ENCODE results near the gene PCDHB15. TPM values are rescaled to one million over a fixed set of nuclear protein-coding genes. Genes with fewer than 3 reads are reported as not detected.

The PCDHB15 gene
- polyA plus RNA-seq, 1 of the 3 experiments (the other 2 are of a cell fraction) = 0.99 TPM

DNA sequence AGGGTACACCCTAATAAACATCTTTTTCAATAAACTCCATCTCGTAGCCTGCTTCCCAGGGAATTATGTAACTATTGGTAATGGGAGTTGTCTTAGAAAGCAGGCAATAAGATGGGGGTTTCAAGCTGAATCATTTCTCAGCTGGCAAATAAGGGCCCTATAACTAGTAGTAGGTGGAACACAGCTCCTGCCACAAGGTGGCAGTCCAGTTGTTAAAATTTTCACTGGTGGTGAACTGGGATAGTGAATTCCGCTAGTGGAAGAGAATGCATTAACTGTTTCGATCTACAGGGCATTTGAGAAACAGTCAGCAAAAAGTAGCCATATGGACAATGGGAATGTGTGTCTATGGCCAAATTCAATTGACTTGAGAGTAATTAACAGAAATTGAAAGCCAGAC is 27.7 kb downstream of the PCDHB15 start (continued):
- TF ChIP-seq TAF1 (IDR thresholded peaks at IDR 0.05; ENCODE audit: borderline replicate concordance, low read depth, low read length) = no peak
- TF ChIP-seq, protein P1, sequence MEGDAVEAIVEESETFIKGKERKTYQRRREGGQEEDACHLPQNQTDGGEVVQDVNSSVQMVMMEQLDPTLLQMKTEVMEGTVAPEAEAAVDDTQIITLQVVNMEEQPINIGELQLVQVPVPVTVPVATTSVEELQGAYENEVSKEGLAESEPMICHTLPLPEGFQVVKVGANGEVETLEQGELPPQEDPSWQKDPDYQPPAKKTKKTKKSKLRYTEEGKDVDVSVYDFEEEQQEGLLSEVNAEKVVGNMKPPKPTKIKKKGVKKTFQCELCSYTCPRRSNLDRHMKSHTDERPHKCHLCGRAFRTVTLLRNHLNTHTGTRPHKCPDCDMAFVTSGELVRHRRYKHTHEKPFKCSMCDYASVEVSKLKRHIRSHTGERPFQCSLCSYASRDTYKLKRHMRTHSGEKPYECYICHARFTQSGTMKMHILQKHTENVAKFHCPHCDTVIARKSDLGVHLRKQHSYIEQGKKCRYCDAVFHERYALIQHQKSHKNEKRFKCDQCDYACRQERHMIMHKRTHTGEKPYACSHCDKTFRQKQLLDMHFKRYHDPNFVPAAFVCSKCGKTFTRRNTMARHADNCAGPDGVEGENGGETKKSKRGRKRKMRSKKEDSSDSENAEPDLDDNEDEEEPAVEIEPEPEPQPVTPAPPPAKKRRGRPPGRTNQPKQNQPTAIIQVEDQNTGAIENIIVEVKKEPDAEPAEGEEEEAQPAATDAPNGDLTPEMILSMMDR (IDR thresholded peaks at IDR 0.05) = no peak
- TF ChIP-seq, protein P2, sequence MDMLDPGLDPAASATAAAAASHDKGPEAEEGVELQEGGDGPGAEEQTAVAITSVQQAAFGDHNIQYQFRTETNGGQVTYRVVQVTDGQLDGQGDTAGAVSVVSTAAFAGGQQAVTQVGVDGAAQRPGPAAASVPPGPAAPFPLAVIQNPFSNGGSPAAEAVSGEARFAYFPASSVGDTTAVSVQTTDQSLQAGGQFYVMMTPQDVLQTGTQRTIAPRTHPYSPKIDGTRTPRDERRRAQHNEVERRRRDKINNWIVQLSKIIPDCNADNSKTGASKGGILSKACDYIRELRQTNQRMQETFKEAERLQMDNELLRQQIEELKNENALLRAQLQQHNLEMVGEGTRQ (IDR thresholded peaks at IDR 0.05; ENCODE audit: borderline replicate concordance, low read depth, low read length) = no peak
- no peak for TF ChIP-seq GABPA (IDR thresholded peaks at IDR 0.05; ENCODE audit: low read depth)
- no peak for TF ChIP-seq SIN3A (IDR thresholded peaks at IDR 0.05; ENCODE audit: borderline replicate concordance, low read depth, low read length)

GRCh38 chr5:141298376-141298775 is 53.2 kb downstream of the PCDHB15 start:
- Histone ChIP-seq H3K4me1 (ENCODE audit: control insufficient read depth in 1 of 2, insufficient read depth in 2 of 2, low read depth in 1 of 2, low read length in 1 of 2) (no peaks in the 10 kb centered on the region), H3K36me3 (replicated peaks in 1 of 2; ENCODE audit: control insufficient read depth in 1 of 2, insufficient read depth in 2 of 2, low read length in 1 of 2) (peaks cover 0 to 4% of the 10 kb centered on the region in 2 experiments), H3K9ac (no peak overlapping the region), H3K79me2 (ENCODE audit: insufficient read depth) (peaks cover 10% of the 10 kb centered on the region; the same call in 1 of the 2 replicates), H3K27ac (ENCODE audit: low read depth in 2 of 2, low read length in 1 of 2) (no peak overlapping the region), H3K9me3 (no peaks in the 10 kb centered on the region; the same call in 1 of the 2 replicates), H3K4me2 (no peak overlapping the region), H2AFZ (ENCODE audit: low read depth) (no peak overlapping the region), H3K9me2 (no peaks in the 10 kb centered on the region), H3K27me3 (ENCODE audit: insufficient read depth) (no peaks in the 10 kb centered on the region), H3F3A (replicated peaks; ENCODE audit: insufficient read depth) (no peaks in the 10 kb centered on the region), H3K4me3 (ENCODE audit: low read depth in 2 of 2, low read length in 1 of 2) (no peak overlapping the region), H4K20me1 (ENCODE audit: insufficient read depth) (no peaks in the 10 kb centered on the region)
- no peak for DNase-seq
- TF ChIP-seq, protein P3, sequence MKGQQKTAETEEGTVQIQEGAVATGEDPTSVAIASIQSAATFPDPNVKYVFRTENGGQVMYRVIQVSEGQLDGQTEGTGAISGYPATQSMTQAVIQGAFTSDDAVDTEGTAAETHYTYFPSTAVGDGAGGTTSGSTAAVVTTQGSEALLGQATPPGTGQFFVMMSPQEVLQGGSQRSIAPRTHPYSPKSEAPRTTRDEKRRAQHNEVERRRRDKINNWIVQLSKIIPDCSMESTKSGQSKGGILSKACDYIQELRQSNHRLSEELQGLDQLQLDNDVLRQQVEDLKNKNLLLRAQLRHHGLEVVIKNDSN (IDR thresholded peaks at IDR 0.05; ENCODE audit: borderline replicate concordance, low read depth) = no peak
- TF ChIP-seq EP300 (IDR thresholded peaks at IDR 0.05; ENCODE audit: borderline replicate concordance in 1 of 2, low read depth in 1 of 2, low read length in 1 of 2) = no peak
- TF ChIP-seq GATA2 (CRISPR knock-in tag; IDR thresholded peaks at IDR 0.05) = no peak
- no peak for TF ChIP-seq SMC3 (IDR thresholded peaks at IDR 0.05; ENCODE audit: low read depth, low read length)
- no peak for TF ChIP-seq RFX5 (IDR thresholded peaks at IDR 0.05; ENCODE audit: low read length)
- TF ChIP-seq, protein P4, sequence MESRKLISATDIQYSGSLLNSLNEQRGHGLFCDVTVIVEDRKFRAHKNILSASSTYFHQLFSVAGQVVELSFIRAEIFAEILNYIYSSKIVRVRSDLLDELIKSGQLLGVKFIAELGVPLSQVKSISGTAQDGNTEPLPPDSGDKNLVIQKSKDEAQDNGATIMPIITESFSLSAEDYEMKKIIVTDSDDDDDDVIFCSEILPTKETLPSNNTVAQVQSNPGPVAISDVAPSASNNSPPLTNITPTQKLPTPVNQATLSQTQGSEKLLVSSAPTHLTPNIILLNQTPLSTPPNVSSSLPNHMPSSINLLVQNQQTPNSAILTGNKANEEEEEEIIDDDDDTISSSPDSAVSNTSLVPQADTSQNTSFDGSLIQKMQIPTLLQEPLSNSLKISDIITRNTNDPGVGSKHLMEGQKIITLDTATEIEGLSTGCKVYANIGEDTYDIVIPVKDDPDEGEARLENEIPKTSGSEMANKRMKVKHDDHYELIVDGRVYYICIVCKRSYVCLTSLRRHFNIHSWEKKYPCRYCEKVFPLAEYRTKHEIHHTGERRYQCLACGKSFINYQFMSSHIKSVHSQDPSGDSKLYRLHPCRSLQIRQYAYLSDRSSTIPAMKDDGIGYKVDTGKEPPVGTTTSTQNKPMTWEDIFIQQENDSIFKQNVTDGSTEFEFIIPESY (IDR thresholded peaks at IDR 0.05; ENCODE audit: borderline replicate concordance, low read depth) = no peak
- no peak for TF ChIP-seq FOXM1 (IDR thresholded peaks at IDR 0.05; ENCODE audit: low read depth)
- no peak for TF ChIP-seq CHD2 (IDR thresholded peaks at IDR 0.05; ENCODE audit: low read length, partially characterized antibody)
- ChIA-PET POLR2A (no interaction called here), CTCF (interaction anchor here (1.2 to 1.5 kb wide), 2 partner anchors 22 to 26 kb away, joined by 3 read pairs; partner anchors contain the start of gene TAF7)
- WGBS (ENCODE audit: low lambda C conversion rate) = 26% methylated on average over 4 of the region's 4 CpGs

Other genes with a start within 250 kb of the PCDHB15 start
- gene PCDHB1, start 194.0 kb upstream of the PCDHB15 start, polyA plus RNA-seq (2012; rRNA removed) = not detected in 2 replicates
- 1.6 and 1.8 TPM in 2 replicates for gene PCDHB2, start 150.8 kb upstream of the PCDHB15 start, polyA plus RNA-seq (2012; rRNA removed)
- 1.7 and 2.2 TPM in 2 replicates for gene PCDHB3, start 144.9 kb upstream of the PCDHB15 start, polyA plus RNA-seq (2012; rRNA removed)
- gene PCDHB4, start 123.6 kb upstream of the PCDHB15 start, polyA plus RNA-seq (2012; rRNA removed) = 0.36 and 0.51 TPM in 2 replicates
- 0.08 and 0.10 TPM in 2 replicates for gene PCDHB5, start 110.2 kb upstream of the PCDHB15 start, polyA plus RNA-seq (2012; rRNA removed)
- 3.9 and 5.0 TPM in 2 replicates for gene PCDHB6, start 95.3 kb upstream of the PCDHB15 start, polyA plus RNA-seq (2012; rRNA removed)
- gene PCDHB7, start 72.8 kb upstream of the PCDHB15 start, polyA plus RNA-seq (2012; rRNA removed) = 1.5 and 1.7 TPM in 2 replicates
- 3.0 and 3.4 TPM in 2 replicates for gene PCDHB8, start 67.6 kb upstream of the PCDHB15 start, polyA plus RNA-seq (2012; rRNA removed)
- 2.3 and 2.7 TPM in 2 replicates for gene PCDHB16, start 63.0 kb upstream of the PCDHB15 start, polyA plus RNA-seq (2012; rRNA removed)
- 1.4 and 2.4 TPM in 2 replicates for gene PCDHB9, start 58.2 kb upstream of the PCDHB15 start, polyA plus RNA-seq (2012; rRNA removed)
- 1.4 and 1.5 TPM in 2 replicates for gene PCDHB10, start 53.0 kb upstream of the PCDHB15 start, polyA plus RNA-seq (2012; rRNA removed)
- 0.41 and 0.61 TPM in 2 replicates for gene PCDHB11, start 45.8 kb upstream of the PCDHB15 start, polyA plus RNA-seq (2012; rRNA removed)
- 1.9 and 2.0 TPM in 2 replicates for gene PCDHB12, start 36.7 kb upstream of the PCDHB15 start, polyA plus RNA-seq (2012; rRNA removed)
- gene PCDHB13, start 31.5 kb upstream of the PCDHB15 start, polyA plus RNA-seq (2012; rRNA removed) = 0.85 and 0.88 TPM in 2 replicates
- 9.7 and 10.6 TPM in 2 replicates for gene PCDHB14, start 22.1 kb upstream of the PCDHB15 start, polyA plus RNA-seq (2012; rRNA removed)
- gene SLC25A2, start 58.7 kb downstream of the PCDHB15 start, polyA plus RNA-seq (2012; rRNA removed) = not detected in 2 replicates
- gene TAF7, start 75.4 kb downstream of the PCDHB15 start, polyA plus RNA-seq (2012; rRNA removed) = 30.6 and 38.7 TPM in 2 replicates
- gene PCDHGA1, start 85.1 kb downstream of the PCDHB15 start, polyA plus RNA-seq (2012; rRNA removed) = 1.2 and 1.6 TPM in 2 replicates
- gene PCDHGA2, start 93.4 kb downstream of the PCDHB15 start, polyA plus RNA-seq (2012; rRNA removed) = 1.4 and 1.5 TPM in 2 replicates
- gene PCDHGA3, start 98.4 kb downstream of the PCDHB15 start, polyA plus RNA-seq (2012; rRNA removed) = 0.33 and 0.45 TPM in 2 replicates
- 0.63 and 0.77 TPM in 2 replicates for gene PCDHGB1, start 104.7 kb downstream of the PCDHB15 start, polyA plus RNA-seq (2012; rRNA removed)
- 1.8 and 2.2 TPM in 2 replicates for gene PCDHGA4, start 109.6 kb downstream of the PCDHB15 start, polyA plus RNA-seq (2012; rRNA removed)
- 3.7 and 4.5 TPM in 2 replicates for gene PCDHGB2, start 114.6 kb downstream of the PCDHB15 start, polyA plus RNA-seq (2012; rRNA removed)
- gene PCDHGA5, start 118.8 kb downstream of the PCDHB15 start, polyA plus RNA-seq (2012; rRNA removed) = 0.57 and 0.71 TPM in 2 replicates
- gene PCDHGB3, start 124.8 kb downstream of the PCDHB15 start, polyA plus RNA-seq (2012; rRNA removed) = 0.53 and 0.63 TPM in 2 replicates
- 1.4 TPM in 2 replicates for gene PCDHGA6, start 128.5 kb downstream of the PCDHB15 start, polyA plus RNA-seq (2012; rRNA removed)
- gene PCDHGA7, start 137.3 kb downstream of the PCDHB15 start, polyA plus RNA-seq (2012; rRNA removed) = 3.4 and 7.8 TPM in 2 replicates
- gene PCDHGB4, start 142.3 kb downstream of the PCDHB15 start, polyA plus RNA-seq (2012; rRNA removed) = 0.37 and 0.64 TPM in 2 replicates
- 0.06 and 0.12 TPM in 2 replicates for gene PCDHGA8, start 147.2 kb downstream of the PCDHB15 start, polyA plus RNA-seq (2012; rRNA removed)
- 0.08 and 0.15 TPM in 2 replicates for gene PCDHGB5, start 152.6 kb downstream of the PCDHB15 start, polyA plus RNA-seq (2012; rRNA removed)
- 0.13 and 0.16 TPM in 2 replicates for gene PCDHGA9, start 157.4 kb downstream of the PCDHB15 start, polyA plus RNA-seq (2012; rRNA removed)
- 0.13 and 0.18 TPM in 2 replicates for gene PCDHGB6, start 162.6 kb downstream of the PCDHB15 start, polyA plus RNA-seq (2012; rRNA removed)
- gene PCDHGA10, start 167.6 kb downstream of the PCDHB15 start, polyA plus RNA-seq (2012; rRNA removed) = 1.6 and 2.0 TPM in 2 replicates
- 14.2 and 19.1 TPM in 2 replicates for gene PCDHGB7, start 172.3 kb downstream of the PCDHB15 start, polyA plus RNA-seq (2012; rRNA removed)
- 0.18 and 0.23 TPM in 2 replicates for gene PCDHGA11, start 175.7 kb downstream of the PCDHB15 start, polyA plus RNA-seq (2012; rRNA removed)
- gene PCDHGA12, start 185.1 kb downstream of the PCDHB15 start, polyA plus RNA-seq (2012; rRNA removed) = 0.03 and 0.05 TPM in 2 replicates
- 55.8 and 97.0 TPM in 2 replicates for gene PCDHGC3, start 230.6 kb downstream of the PCDHB15 start, polyA plus RNA-seq (2012; rRNA removed)
- gene PCDHGC4, start 239.6 kb downstream of the PCDHB15 start, polyA plus RNA-seq (2012; rRNA removed) = 0.53 and 0.78 TPM in 2 replicates
- gene PCDHGC5, start 243.7 kb downstream of the PCDHB15 start, polyA plus RNA-seq (2012; rRNA removed) = 1.9 and 2.0 TPM in 2 replicates